DND-41 (cell line): ENCODE data around the gene CD81.

ENCODE experiments used
- EZH2 ChIP-seq: IDR thresholded peaks from 3 replicates; pipeline ENCODE4 v1.6.1; 2012; ENCODE audit warnings: borderline replicate concordance, low read depth, mild to moderate bottlenecking, moderate library complexity, low read length, inconsistent platforms; ENCODE audit not compliant: severe bottlenecking
- TF ChIP-seq, protein P1 (sequence below): IDR thresholded peaks from 2 replicates; pipeline ENCODE4 v1.5.1; 2012; ENCODE audit warnings: borderline replicate concordance, low read length, moderate library complexity, mild to moderate bottlenecking; ENCODE audit not compliant: poor library complexity, severe bottlenecking; ENCODE audit errors: extremely low read depth

DNA sequence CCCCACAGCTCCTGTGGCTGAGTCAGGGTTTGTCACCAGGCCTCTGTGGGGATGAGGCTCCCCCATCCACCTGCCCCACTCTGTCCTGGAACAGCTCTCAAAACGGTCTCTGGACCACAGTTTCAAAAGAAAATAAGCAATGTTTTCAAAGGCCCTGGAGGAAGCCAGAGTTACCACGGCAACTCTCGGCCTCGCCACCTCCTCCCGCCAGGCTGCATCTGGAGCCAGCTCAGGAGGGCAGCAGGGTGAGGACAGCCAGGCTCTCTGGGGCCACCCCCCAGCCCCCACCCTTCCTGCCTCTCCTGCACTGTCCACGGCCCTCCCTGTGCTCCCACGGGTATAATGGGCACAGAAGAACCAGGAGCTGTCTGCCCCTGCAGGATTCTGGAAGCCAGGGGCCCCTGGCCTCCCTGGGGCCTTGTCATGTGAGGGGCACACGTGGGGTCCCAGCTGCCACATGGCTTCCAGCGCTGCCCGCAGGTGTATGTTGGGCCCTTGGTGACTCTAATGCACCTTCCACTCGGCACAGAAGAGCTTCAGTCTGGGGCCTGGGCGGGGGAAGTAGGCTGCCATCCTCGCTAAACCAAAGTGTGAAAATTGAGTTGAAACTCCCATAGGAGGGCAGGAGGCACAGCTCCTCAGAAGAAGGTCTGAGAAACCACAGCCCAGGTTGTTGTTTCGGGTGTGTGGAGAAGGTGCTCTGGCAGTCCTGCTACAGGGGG, 10.3 kb downstream of the CD81 start:
- TF ChIP-seq, protein P1, sequence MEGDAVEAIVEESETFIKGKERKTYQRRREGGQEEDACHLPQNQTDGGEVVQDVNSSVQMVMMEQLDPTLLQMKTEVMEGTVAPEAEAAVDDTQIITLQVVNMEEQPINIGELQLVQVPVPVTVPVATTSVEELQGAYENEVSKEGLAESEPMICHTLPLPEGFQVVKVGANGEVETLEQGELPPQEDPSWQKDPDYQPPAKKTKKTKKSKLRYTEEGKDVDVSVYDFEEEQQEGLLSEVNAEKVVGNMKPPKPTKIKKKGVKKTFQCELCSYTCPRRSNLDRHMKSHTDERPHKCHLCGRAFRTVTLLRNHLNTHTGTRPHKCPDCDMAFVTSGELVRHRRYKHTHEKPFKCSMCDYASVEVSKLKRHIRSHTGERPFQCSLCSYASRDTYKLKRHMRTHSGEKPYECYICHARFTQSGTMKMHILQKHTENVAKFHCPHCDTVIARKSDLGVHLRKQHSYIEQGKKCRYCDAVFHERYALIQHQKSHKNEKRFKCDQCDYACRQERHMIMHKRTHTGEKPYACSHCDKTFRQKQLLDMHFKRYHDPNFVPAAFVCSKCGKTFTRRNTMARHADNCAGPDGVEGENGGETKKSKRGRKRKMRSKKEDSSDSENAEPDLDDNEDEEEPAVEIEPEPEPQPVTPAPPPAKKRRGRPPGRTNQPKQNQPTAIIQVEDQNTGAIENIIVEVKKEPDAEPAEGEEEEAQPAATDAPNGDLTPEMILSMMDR = no peak
- TF ChIP-seq EZH2 = no peak
